CD14-positive monocyte (primary cell): ENCODE data around the gene MATCAP1. TPM values are rescaled to one million over a fixed set of nuclear protein-coding genes. Genes with fewer than 3 reads are reported as not detected.

Source experiments
- DNase-seq, 3 donors: peaks; one replicate each; pipeline ENCODE4 v3.0.0-alpha.2; 2011 to 2022
- H2AFZ ChIP-seq: 2 replicates; pipeline ENCODE4 v1.6.0; 2012; ENCODE audit warnings: mild to moderate bottlenecking, low read depth, low read length, inconsistent platforms; ENCODE audit not compliant: insufficient read depth, poor library complexity, severe bottlenecking
- H3K27ac ChIP-seq, 2 donors: 1 replicate in 1 of 2; 2 replicates in 1 of 2; pipeline ENCODE4 v1.5.1; 2012 to 2013; ENCODE audit warnings: low read length in 2 of 2, control low read depth in 1 of 2, inconsistent platforms in 1 of 2, low read depth in 1 of 2, mild to moderate bottlenecking in 1 of 2
- H3K27me3 ChIP-seq, 2 donors: one replicate each; pipeline versions ENCODE4 v1.6.0 to v1.6.1; 2011 to 2013; ENCODE audit warnings: low read length in 2 of 2; ENCODE audit not compliant: control insufficient read depth in 2 of 2, insufficient read depth in 2 of 2
- H3K36me3 ChIP-seq, 2 donors: replicated peaks in 1 of 2; 1 replicate in 1 of 2; 2 replicates in 1 of 2; pipeline versions ENCODE4 v1.5.1 to v1.6.1; 2012 to 2013; ENCODE audit warnings: low read length in 2 of 2, control low read depth in 1 of 2, inconsistent platforms in 1 of 2, mild to moderate bottlenecking in 1 of 2; ENCODE audit not compliant: insufficient read depth in 2 of 2, control insufficient read depth in 1 of 2
- H3K4me1 ChIP-seq, 2 donors: 1 replicate in 1 of 2; 2 replicates in 1 of 2; pipeline versions ENCODE4 v1.5.1 to v1.6.1; 2012 to 2013; ENCODE audit warnings: low read length in 2 of 2, control low read depth in 1 of 2, inconsistent platforms in 1 of 2, mild to moderate bottlenecking in 1 of 2, moderate library complexity in 1 of 2; ENCODE audit not compliant: insufficient read depth in 2 of 2, control insufficient read depth in 1 of 2
- H3K4me2 ChIP-seq: replicated peaks from 2 replicates; pipeline ENCODE3; 2012; ENCODE audit warnings: low read length, moderate library complexity, mild to moderate bottlenecking; ENCODE audit not compliant: poor library complexity, severe bottlenecking; ENCODE audit errors: extremely low read depth
- H3K4me3 ChIP-seq, 3 experiments: fragments of 200-600 bp in 1 of 3; sonication (generic) in 1 of 3; replicated peaks in 1 of 3; 1 replicate in 2 of 3; 2 replicates in 1 of 3; pipeline ENCODE4 v1.5.1; 2011 to 2013; ENCODE audit warnings: low read length in 3 of 3, mild to moderate bottlenecking in 3 of 3, control low read depth in 2 of 3, low read depth in 2 of 3, inconsistent platforms in 1 of 3, moderate library complexity in 1 of 3
- H3K79me2 ChIP-seq: 2 replicates; pipeline ENCODE4 v1.6.0; 2012; ENCODE audit warnings: mild to moderate bottlenecking, control low read depth, inconsistent platforms, low read length, moderate library complexity; ENCODE audit not compliant: insufficient read depth
- H3K9ac ChIP-seq: 2 replicates; pipeline ENCODE4 v1.6.0; 2017; ENCODE audit warnings: low read length, mild to moderate bottlenecking; ENCODE audit not compliant: insufficient read depth, poor library complexity, severe bottlenecking
- H3K9me3 ChIP-seq, 2 donors: replicated peaks in 1 of 2; 1 replicate in 1 of 2; 2 replicates in 1 of 2; pipeline versions ENCODE4 v1.5.1 to v1.6.1; 2012 to 2013; ENCODE audit warnings: low read length in 2 of 2, control low read depth in 1 of 2; ENCODE audit not compliant: control insufficient read depth in 1 of 2, insufficient read depth in 1 of 2
- H4K20me1 ChIP-seq: 2 replicates; pipeline ENCODE4 v1.6.0; 2012; ENCODE audit warnings: mild to moderate bottlenecking, low read length, control low read depth, moderate library complexity; ENCODE audit not compliant: insufficient read depth
- H3K27ac Mint-ChIP-seq, 7 donors: one replicate each; pipeline ENCODE4 v1.8.0; 2020; ENCODE audit warnings: mild to moderate bottlenecking in 7 of 7, mixed read lengths in 7 of 7, moderate library complexity in 6 of 7, inconsistent platforms in 2 of 7
- H3K27me3 Mint-ChIP-seq, 3 donors: one replicate each; pipeline ENCODE4 v1.8.0; 2021 to 2022; ENCODE audit warnings: low read depth in 3 of 3, mild to moderate bottlenecking in 3 of 3, mixed read lengths in 3 of 3, moderate library complexity in 3 of 3, inconsistent platforms in 1 of 3
- H3K36me3 Mint-ChIP-seq, 2 donors: one replicate each; pipeline ENCODE4 v1.8.0; 2020; ENCODE audit warnings: mixed read lengths in 2 of 2, inconsistent platforms in 1 of 2, mild to moderate bottlenecking in 1 of 2
- H3K4me1 Mint-ChIP-seq: one replicate; pipeline ENCODE4 v1.8.0; 2020; ENCODE audit warnings: mild to moderate bottlenecking, mixed read lengths
- H3K4me3 Mint-ChIP-seq, 2 donors: one replicate each; pipeline ENCODE4 v1.8.0; 2020; ENCODE audit warnings: mild to moderate bottlenecking in 2 of 2, mixed read lengths in 2 of 2, moderate library complexity in 1 of 2
- H3K9me3 Mint-ChIP-seq, 7 donors: one replicate each; pipeline ENCODE4 v1.8.0; 2020 to 2022; ENCODE audit warnings: mixed read lengths in 7 of 7, mild to moderate bottlenecking in 6 of 7, moderate library complexity in 6 of 7, inconsistent platforms in 2 of 7
- WGBS: methylation state at CpG from one replicate; pipeline ENCODE4 v1.1.5; 2013; ENCODE audit warnings: missing lambda C conversion rate; ENCODE audit not compliant: insufficient coverage; 5-methylcytosine and 5-hydroxymethylcytosine counted together
- intact Hi-C, 2 donors: fragments of 100-400 bp; cut with micrococcal nuclease; formaldehyde crosslinking; loops; one replicate each; pipeline versions ENCODE4 v1.15.0 to v1.15.1; 2023
- polyA plus RNA-seq, 3 donors: library from polyadenylated mRNA; depleted of rRNA in 1 of 3; unstranded in 2 of 3; stranded (reverse) in 1 of 3; fragments of 300-500 nt in 2 of 3; fragments of >200 nt in 1 of 3; fragmentation: Illumina TruSeq in 2 of 3; gene quantifications; 1 replicate in 2 of 3; 2 replicates in 1 of 3; pipeline ENCODE4 v1.2.3, GENCODE V29; 2012 to 2021
- TF ChIP-seq, protein P1 (sequence below): fragments of 200-600 bp; IDR thresholded peaks from one replicate; pipeline ENCODE4 v1.8.0; 2022; ENCODE audit warnings: antibody characterized with exemption, mild to moderate bottlenecking

Gene MATCAP1
- polyA plus RNA-seq, 3 donors: 0.58 to 43.3 (median 0.99) TPM

GRCh38 chr16:67204076-67204475, 20.3 kb upstream of the MATCAP1 start:
- Mint-ChIP-seq H3K4me1 (peaks cover 2% of the 10 kb centered on the region), H3K27me3 (peaks cover 0 to 5% (median 1%) of the 10 kb centered on the region in 3 donors), H3K9me3 (peaks cover 0 to 2% (median 0%) of the 10 kb centered on the region in 7 donors), H3K27ac (peak overlapping the region in 1 of 7 donors; percentile 10), H3K36me3 (peaks cover 38 to 65% of the 10 kb centered on the region in 2 donors), H3K4me3 (no peak overlapping the region)
- H3K79me2 ChIP-seq: no peaks in the 10 kb centered on the region
- peaks cover 43 to 60% of the 10 kb centered on the region in 2 donors for H3K36me3 ChIP-seq
- H3K27ac ChIP-seq: no peak overlapping the region
- no peak overlapping the region for H3K4me3 ChIP-seq
- H3K9me3 ChIP-seq: no peaks in the 10 kb centered on the region
- H3K4me2 ChIP-seq: no peak overlapping the region
- WGBS: 94% methylated on average over 3 of the region's 4 CpGs
- no peak for DNase-seq
- H3K9ac ChIP-seq: no peak overlapping the region
- TF ChIP-seq, protein P1, sequence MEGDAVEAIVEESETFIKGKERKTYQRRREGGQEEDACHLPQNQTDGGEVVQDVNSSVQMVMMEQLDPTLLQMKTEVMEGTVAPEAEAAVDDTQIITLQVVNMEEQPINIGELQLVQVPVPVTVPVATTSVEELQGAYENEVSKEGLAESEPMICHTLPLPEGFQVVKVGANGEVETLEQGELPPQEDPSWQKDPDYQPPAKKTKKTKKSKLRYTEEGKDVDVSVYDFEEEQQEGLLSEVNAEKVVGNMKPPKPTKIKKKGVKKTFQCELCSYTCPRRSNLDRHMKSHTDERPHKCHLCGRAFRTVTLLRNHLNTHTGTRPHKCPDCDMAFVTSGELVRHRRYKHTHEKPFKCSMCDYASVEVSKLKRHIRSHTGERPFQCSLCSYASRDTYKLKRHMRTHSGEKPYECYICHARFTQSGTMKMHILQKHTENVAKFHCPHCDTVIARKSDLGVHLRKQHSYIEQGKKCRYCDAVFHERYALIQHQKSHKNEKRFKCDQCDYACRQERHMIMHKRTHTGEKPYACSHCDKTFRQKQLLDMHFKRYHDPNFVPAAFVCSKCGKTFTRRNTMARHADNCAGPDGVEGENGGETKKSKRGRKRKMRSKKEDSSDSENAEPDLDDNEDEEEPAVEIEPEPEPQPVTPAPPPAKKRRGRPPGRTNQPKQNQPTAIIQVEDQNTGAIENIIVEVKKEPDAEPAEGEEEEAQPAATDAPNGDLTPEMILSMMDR: no peak
- no peak overlapping the region for H2AFZ ChIP-seq
- peaks cover 9% of the 10 kb centered on the region for H4K20me1 ChIP-seq
- H3K4me1 ChIP-seq: no peaks in the 10 kb centered on the region
- intact Hi-C loops: no loop called here
- no peaks in the 10 kb centered on the region for H3K27me3 ChIP-seq

GRCh38 chr16:67202956-67203493, 19.3 kb upstream of the MATCAP1 start:
- no peak overlapping the region for H3K27ac Mint-ChIP-seq
- Histone ChIP-seq H3K27ac (no peak overlapping the region), H3K79me2 (no peaks in the 10 kb centered on the region), H4K20me1 (peaks cover 20% of the 10 kb centered on the region), H3K9me3 (no peaks in the 10 kb centered on the region), H3K27me3 (no peaks in the 10 kb centered on the region), H3K9ac (no peak overlapping the region), H2AFZ (no peak overlapping the region), H3K36me3 (peaks cover 46 to 70% of the 10 kb centered on the region in 2 donors), H3K4me3 (no peak overlapping the region), H3K4me2 (no peak overlapping the region), H3K4me1 (no peaks in the 10 kb centered on the region)
- DNase-seq: no peak
- TF ChIP-seq, protein P1: no peak
- H3K4me1 Mint-ChIP-seq: peaks cover 4% of the 10 kb centered on the region
- H3K36me3 Mint-ChIP-seq: peaks cover 44 to 72% of the 10 kb centered on the region in 2 donors
- H3K4me3 Mint-ChIP-seq: no peak overlapping the region
- intact Hi-C loops: no loop called here
- WGBS: 95% methylated on average over 22 of the region's 23 CpGs
- H3K27me3 Mint-ChIP-seq: peaks cover 0 to 3% (median 1%) of the 10 kb centered on the region in 3 donors
- peaks cover 0 to 2% (median 0%) of the 10 kb centered on the region in 7 donors for H3K9me3 Mint-ChIP-seq
